Fibroblast of villous mesenchyme (primary cell): ENCODE results near the gene UBE2N. TPM values are rescaled to one million over a fixed set of nuclear protein-coding genes. Genes with fewer than 3 reads are reported as not detected.

Experiments
- DNase-seq: peaks from one replicate; pipeline ENCODE4 v3.0.0-alpha.2; 2010; ENCODE audit warnings: low read depth
- H3K4me3 ChIP-seq: 2 replicates; pipeline ENCODE4 v1.5.1; 2011; ENCODE audit warnings: low read depth, mild to moderate bottlenecking, low read length
- total RNA-seq: library from RNA; depleted of rRNA; stranded (reverse); fragments of >200 nt; gene quantifications from 2 replicates; pipeline ENCODE4 v1.2.3, GENCODE V29; 2012
- TF ChIP-seq, protein P1 (sequence below): IDR thresholded peaks from 2 replicates; pipeline ENCODE4 v1.5.1; 2012; ENCODE audit warnings: low read depth, mild to moderate bottlenecking, low read length; ENCODE audit not compliant: insufficient read depth

The UBE2N gene
- total RNA-seq, 1 donor = 104 TPM

DNA sequence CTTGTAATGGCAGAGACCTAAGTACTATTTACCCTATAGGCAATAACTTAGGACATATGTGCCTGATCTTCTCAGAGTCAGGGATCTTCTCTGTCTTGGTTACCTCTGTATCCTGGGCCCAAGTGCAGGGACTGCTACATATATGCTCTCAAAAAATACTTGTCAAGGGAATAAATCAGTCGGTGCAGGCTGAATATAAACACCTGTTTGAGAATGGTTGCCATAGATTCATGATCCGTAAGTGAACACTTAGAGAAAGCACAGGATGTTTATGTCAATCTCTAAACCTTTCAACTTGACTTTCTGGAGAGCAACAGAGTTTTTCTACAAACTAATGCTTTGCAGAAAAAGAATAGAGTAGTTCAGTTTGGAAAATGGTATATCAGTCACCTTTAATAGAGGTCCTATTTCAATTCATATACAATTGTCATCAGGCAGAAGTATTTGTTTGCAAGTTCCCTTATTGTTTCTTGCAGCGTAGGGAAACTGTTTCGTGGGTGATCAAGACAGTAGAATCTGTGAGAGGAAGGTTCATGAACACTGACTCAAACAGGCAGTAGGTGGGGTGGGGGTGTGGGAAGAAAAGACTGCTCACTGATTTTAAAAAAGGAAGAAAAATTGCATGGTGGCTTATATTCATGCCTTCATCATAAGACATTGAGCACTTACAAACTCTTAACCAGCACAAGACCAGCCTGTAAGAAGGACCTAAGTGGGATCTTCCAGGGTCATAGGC, 6.0 kb upstream of the UBE2N start:
- TF ChIP-seq, protein P1, sequence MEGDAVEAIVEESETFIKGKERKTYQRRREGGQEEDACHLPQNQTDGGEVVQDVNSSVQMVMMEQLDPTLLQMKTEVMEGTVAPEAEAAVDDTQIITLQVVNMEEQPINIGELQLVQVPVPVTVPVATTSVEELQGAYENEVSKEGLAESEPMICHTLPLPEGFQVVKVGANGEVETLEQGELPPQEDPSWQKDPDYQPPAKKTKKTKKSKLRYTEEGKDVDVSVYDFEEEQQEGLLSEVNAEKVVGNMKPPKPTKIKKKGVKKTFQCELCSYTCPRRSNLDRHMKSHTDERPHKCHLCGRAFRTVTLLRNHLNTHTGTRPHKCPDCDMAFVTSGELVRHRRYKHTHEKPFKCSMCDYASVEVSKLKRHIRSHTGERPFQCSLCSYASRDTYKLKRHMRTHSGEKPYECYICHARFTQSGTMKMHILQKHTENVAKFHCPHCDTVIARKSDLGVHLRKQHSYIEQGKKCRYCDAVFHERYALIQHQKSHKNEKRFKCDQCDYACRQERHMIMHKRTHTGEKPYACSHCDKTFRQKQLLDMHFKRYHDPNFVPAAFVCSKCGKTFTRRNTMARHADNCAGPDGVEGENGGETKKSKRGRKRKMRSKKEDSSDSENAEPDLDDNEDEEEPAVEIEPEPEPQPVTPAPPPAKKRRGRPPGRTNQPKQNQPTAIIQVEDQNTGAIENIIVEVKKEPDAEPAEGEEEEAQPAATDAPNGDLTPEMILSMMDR = no peak
- DNase-seq = no peak
- no peak overlapping the region for H3K4me3 ChIP-seq

DNA sequence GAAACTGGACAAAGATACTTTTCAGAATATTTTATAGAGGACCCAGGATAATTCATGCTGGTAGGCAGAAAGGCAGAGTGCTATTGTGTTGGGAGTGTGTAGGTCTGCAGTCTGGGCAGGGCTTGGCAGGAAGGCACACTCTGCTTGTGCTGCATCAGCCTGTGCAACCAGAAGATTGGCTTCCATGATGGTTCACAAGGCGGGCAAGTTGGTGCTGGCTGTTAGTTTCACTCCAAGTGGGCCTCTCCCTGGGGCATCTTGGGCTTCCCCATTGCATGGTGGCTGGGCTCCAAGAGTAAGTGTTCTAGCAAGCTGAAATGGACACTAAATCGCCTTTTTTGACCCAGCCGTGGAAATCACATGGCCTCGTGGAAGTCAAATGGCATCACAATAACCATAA, 1.8 kb upstream of the UBE2N start:
- no peak for DNase-seq
- H3K4me3 ChIP-seq = no peak overlapping the region
- TF ChIP-seq, protein P1 = no peak

DNA sequence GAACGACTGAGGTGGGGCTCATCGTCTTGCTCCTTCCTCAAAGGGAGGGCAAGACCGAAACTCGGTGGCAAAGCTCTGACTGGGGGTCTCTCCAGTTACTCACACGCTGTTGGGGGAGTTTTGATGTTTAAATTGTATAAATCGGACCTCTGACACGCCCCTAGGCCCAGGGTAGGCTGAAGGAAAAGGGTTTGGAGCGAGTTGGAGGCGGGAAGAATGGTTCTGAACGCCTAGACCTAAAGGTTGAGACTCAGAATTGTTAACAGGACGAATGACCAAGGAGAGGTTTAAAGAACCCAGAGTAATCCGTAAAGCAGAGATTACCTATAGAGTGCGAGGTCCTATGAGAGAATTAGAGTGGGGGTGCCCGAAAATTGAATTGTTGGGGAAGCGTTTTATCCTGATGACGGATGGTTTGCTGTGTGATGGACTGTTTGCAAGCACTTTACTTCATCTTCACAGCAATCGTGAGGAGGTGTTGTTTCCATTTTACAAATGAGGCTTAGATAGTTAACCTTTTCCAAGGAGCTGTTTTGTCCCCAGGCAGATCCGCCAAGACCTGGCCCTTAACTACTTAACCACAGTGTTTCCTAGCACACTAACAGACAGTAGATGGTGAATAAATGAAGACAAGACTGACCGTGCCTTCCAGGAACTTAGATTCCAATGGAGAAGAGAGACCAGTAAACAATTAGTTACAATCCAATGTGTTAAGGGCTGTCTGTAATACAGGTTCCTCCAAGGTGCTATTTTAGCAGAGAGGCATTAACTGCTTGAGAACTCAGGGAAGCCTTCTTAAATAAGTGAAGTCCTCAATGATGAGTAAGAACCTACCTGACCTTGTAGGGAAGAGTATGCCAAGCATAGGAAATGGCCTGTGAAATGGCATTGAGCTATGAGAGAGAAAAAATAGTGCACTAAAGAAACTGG, 929 bp upstream of the UBE2N start:
- peak overlapping the region; percentile 78 for H3K4me3 ChIP-seq
- TF ChIP-seq, protein P1 = no peak
- DNase-seq = no peak

DNA sequence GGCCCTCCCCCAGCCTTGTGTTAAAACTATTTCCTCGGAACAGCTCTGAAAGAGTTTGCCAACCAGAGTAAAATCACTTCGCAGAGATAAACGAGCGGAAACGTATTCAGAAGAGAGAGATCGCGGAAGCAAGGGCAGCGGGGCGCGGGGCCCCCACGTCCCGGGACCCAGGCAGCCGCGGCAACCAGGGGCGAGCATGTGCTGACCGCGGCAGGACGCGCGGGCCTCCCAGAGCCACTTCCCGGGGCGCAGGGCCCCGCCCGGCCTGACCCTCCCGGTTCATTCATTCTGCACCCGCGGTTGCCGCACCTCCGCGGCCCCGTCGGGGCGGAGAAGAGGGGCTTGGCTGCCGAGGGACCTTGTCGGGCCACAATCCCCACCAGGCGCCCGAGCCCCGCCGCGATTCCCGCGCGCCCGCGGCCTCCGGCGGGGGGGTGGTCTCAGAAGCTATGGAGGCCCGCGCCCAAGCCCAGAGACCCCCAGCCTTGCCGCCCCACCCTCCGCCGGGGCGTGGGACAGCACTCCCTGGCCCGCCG, 598 bp downstream of the UBE2N start:
- TF ChIP-seq, protein P1 = no peak
- peak; percentile 29 for DNase-seq
- H3K4me3 ChIP-seq = peak overlapping the region; percentile 78

DNA sequence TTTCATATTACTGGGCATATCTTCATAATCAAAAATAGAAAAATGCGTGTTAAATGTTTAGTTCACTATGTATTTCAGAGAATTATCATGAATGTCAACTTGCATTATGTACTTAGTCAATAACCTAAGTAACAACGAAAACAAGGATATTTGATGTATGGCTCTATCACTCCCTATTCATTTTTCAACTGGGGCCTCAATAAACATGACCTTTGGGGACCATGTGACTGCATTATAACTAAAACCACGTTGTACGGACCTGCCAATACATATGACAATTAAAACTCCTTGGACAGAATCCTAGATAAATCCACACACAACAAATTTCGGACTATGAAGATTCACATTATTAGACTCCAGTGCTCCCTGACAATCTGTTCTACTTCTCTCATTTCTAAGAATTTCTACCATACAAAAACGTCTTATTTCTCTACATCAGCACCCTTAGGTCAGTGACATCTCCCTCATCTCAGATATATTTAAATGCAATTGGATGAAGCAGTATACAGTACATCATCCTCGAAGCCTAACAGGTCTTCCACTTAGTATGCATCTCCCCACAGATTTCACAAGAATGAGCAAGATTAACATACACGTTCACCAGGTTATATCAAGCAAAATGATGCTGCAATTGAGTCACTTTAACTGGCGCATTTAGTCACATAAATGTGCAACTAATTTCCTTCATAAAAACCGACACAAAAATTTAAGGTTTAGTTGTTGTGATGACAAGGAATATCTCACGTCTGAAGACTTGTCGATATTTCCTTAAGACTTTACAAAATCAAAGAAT, 1.5 kb downstream of the UBE2N start:
- DNase-seq = no peak
- TF ChIP-seq, protein P1 = no peak
- H3K4me3 ChIP-seq = peak overlapping the region; percentile 78
